Dendritic cell treated with granulocyte-macrophage colony-stimulating factor and Interleukin-4, amounts not matched to agents 40 ng/mL and 50 ng/mL, for 4 days (primary cell): Measurements from ENCODE around the gene EPB41L4A.

Experiments
- H3K27ac Mint-ChIP-seq: one replicate; pipeline ENCODE4 v1.8.0; 2022; ENCODE audit warnings: mild to moderate bottlenecking, mixed read lengths
- H3K27me3 Mint-ChIP-seq: one replicate; pipeline ENCODE4 v1.8.0; 2022; ENCODE audit warnings: mild to moderate bottlenecking, mixed read lengths
- H3K36me3 Mint-ChIP-seq: one replicate; pipeline ENCODE4 v1.8.0; 2022; ENCODE audit warnings: low read depth, mixed read lengths
- H3K4me1 Mint-ChIP-seq: one replicate; pipeline ENCODE4 v1.8.0; 2022; ENCODE audit warnings: low read depth, mixed read lengths
- H3K4me3 Mint-ChIP-seq: one replicate; pipeline ENCODE4 v1.8.0; 2022; ENCODE audit warnings: mild to moderate bottlenecking, moderate library complexity, mixed read lengths
- H3K9me3 Mint-ChIP-seq: one replicate; pipeline ENCODE4 v1.8.0; 2022; ENCODE audit warnings: mixed read lengths
- intact Hi-C: fragments of 100-400 bp; cut with micrococcal nuclease; formaldehyde crosslinking; loops from one replicate; pipeline ENCODE4 v1.15.0; 2022

EPB41L4A gene

DNA sequence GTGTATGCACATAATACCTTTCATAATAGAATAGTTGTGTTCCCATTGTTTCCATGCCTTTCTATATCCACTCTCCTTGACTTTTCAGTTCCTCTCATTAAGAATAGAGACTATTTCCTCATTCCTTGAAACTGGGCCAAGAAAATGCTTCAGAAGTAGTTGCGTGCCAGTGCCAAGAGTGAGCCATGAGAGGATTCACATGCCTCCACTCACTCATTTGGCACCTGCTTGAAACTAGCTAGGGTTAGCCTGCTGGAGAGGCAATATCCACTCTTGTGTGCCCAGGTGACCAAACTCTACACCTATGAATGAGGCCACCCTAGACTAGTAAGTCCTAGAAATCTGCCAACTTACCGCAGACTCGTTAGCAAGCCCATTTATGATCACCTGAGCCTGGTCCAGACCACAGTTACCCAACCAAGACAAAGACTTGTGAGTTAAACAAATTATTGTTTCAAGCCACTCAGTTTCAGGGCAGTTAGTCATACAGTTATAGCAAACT is 276.3 kb downstream of the EPB41L4A start:
- Mint-ChIP-seq H3K4me3 (no peak overlapping the region), H3K36me3 (no peaks in the 10 kb centered on the region), H3K27ac (no peak overlapping the region), H3K27me3 (peaks cover 6% of the 10 kb centered on the region), H3K4me1 (peaks cover 16% of the 10 kb centered on the region), H3K9me3 (no peaks in the 10 kb centered on the region)
- intact Hi-C loops: no loop called here

DNA sequence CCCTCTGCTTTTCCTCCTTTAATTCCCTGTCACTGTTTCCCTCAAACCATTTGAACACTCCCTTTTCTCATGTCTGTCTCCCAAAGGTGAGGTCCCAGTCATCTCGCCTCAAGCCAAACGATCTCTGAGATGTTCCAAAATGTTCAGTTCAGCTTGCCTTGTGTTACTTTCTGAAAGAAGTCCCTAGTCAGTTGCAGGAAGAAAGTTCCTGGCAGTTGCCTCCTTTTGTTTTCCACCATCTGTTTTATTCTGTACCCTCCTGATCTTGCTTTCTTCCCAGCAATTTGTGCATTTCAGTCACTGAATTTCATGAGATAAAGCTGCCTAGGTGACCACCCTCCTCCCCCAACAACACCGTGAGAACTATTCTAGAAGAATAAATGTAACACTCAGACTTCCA is 277.5 kb downstream of the EPB41L4A start:
- Mint-ChIP-seq H3K27me3 (peaks cover 6% of the 10 kb centered on the region), H3K36me3 (no peaks in the 10 kb centered on the region), H3K9me3 (no peaks in the 10 kb centered on the region), H3K27ac (no peak overlapping the region), H3K4me1 (peaks cover 16% of the 10 kb centered on the region), H3K4me3 (no peak overlapping the region)
- intact Hi-C loops: no loop called here

DNA sequence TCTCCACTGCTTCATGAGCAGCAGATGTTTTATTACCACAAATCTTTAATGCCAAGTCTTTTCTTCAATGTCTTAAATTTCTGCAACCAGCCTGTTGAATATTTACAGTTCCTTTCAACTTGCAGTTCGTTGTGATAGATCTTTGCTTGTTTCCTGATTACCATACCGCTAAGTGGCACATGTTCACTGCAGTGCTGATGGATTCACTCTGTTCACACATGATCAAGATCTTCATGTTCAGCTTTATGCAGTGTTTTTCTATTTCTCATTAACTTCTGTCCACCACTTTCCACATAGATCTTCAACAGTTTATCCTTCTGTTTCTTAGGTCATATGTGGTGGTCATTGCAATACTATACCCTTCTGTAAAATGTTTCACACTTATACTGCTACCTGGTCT is 280.6 kb downstream of the EPB41L4A start:
- peaks cover 16% of the 10 kb centered on the region for H3K4me1 Mint-ChIP-seq
- H3K27ac Mint-ChIP-seq: no peak overlapping the region
- H3K9me3 Mint-ChIP-seq: no peaks in the 10 kb centered on the region
- no peaks in the 10 kb centered on the region for H3K36me3 Mint-ChIP-seq
- H3K27me3 Mint-ChIP-seq: peaks cover 7% of the 10 kb centered on the region
- intact Hi-C loops: no loop called here
- H3K4me3 Mint-ChIP-seq: no peak overlapping the region

DNA sequence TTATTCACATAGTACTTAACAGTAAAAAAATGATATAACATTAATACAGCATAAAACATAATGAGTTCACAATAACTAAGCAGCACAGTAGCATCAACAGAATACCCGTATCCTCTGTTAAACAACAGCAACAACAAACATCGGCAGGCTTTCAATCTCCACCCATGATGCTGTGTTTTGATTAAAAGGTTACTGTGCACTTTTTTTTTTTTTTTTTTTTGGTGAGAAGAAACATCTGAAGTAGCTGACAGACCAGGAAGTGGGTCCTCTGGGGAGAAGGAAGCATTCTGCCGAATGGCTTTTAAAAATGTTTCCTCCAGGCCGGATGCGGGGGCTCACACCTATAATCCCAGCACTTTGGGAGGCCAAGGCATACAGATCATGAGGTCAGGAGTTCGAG is 282.3 kb downstream of the EPB41L4A start:
- Mint-ChIP-seq H3K4me1 (peaks cover 4% of the 10 kb centered on the region), H3K4me3 (no peak overlapping the region), H3K9me3 (no peaks in the 10 kb centered on the region), H3K27ac (no peak overlapping the region), H3K27me3 (peaks cover 7% of the 10 kb centered on the region), H3K36me3 (no peaks in the 10 kb centered on the region)
- intact Hi-C loops: no loop called here

DNA sequence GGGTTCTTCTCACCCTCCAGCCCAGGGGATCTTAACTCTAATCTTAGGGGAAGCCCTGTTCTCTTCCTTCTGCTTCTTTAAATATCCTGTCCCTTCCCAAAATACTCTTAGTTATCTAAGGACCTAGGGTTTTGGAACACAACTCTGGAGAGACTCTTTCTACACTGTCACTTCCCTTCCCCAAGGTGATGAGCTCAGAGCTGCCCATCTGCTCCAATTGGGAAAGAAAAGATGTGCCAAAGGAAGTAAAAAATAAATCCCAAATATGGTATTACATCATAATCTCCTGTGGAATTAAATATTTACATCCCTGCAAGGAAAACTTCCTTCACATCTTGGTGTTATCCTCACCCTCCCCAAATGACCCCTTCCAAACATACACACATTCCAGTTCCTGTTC is 291.2 kb downstream of the EPB41L4A start:
- intact Hi-C loops: no loop called here
- Mint-ChIP-seq H3K4me3 (no peak overlapping the region), H3K4me1 (peaks cover 15% of the 10 kb centered on the region), H3K36me3 (no peaks in the 10 kb centered on the region), H3K9me3 (no peaks in the 10 kb centered on the region), H3K27me3 (peaks cover 7% of the 10 kb centered on the region), H3K27ac (no peak overlapping the region)

GRCh38 chr5:112126982-112127381 is 292.1 kb downstream of the EPB41L4A start:
- H3K4me1 Mint-ChIP-seq: peaks cover 20% of the 10 kb centered on the region
- peaks cover 7% of the 10 kb centered on the region for H3K27me3 Mint-ChIP-seq
- no peak overlapping the region for H3K4me3 Mint-ChIP-seq
- no peak overlapping the region for H3K27ac Mint-ChIP-seq
- intact Hi-C loops: no loop called here
- no peaks in the 10 kb centered on the region for H3K9me3 Mint-ChIP-seq
- no peaks in the 10 kb centered on the region for H3K36me3 Mint-ChIP-seq

GRCh38 chr5:112125903-112126302 is 293.2 kb downstream of the EPB41L4A start:
- H3K27ac Mint-ChIP-seq: no peak overlapping the region
- no peak overlapping the region for H3K4me3 Mint-ChIP-seq
- H3K36me3 Mint-ChIP-seq: peaks cover 6% of the 10 kb centered on the region
- H3K27me3 Mint-ChIP-seq: peaks cover 12% of the 10 kb centered on the region
- H3K4me1 Mint-ChIP-seq: peaks cover 20% of the 10 kb centered on the region
- intact Hi-C loops: no loop called here
- H3K9me3 Mint-ChIP-seq: peaks cover 9% of the 10 kb centered on the region

DNA sequence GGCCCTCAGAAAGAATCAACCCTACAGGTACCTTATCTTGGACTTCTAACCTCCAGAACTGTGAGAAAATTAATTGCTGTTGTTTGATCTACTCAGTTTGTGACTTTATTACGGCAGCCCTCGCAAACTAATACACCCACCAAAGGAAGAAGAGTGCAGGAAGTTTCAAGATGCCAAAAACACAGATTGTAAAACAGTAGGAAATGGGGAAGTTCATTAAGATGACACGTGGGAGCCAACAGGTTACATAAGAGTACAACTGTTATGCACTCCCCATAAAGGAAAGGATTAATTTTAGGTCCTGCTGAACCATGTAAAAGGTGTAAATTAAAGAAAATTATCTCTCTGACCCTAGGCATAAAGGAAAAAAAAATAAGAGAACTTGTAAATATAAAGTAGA is 294.3 kb downstream of the EPB41L4A start:
- peaks cover 27% of the 10 kb centered on the region for H3K4me1 Mint-ChIP-seq
- no peak overlapping the region for H3K27ac Mint-ChIP-seq
- H3K4me3 Mint-ChIP-seq: no peak overlapping the region
- intact Hi-C loops: no loop called here
- peaks cover 16% of the 10 kb centered on the region for H3K9me3 Mint-ChIP-seq
- peaks cover 17% of the 10 kb centered on the region for H3K27me3 Mint-ChIP-seq
- H3K36me3 Mint-ChIP-seq: peaks cover 6% of the 10 kb centered on the region

DNA sequence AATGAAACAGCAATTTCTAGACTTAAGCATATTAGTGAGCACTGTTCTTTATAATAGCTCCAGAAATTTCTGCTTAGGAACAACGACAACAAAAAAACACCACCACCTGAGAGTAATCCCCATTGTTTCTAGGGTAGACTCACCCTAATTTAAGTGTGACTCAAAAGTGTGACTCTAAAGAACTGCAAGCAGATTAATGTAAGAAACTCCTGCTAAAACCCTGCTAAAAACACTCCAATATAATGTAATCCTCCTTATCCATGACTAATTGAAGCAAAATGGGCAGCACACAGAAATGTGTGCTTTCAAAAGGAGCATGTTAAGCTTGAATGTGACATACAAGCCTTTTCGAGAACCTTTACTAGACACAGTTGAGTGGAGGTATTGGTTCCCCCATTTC is 296.0 kb downstream of the EPB41L4A start:
- H3K27ac Mint-ChIP-seq: no peak overlapping the region
- H3K4me3 Mint-ChIP-seq: no peak overlapping the region
- peaks cover 6% of the 10 kb centered on the region for H3K36me3 Mint-ChIP-seq
- H3K4me1 Mint-ChIP-seq: peaks cover 44% of the 10 kb centered on the region
- H3K27me3 Mint-ChIP-seq: peaks cover 15% of the 10 kb centered on the region
- H3K9me3 Mint-ChIP-seq: peaks cover 16% of the 10 kb centered on the region
- intact Hi-C loops: no loop called here

- H3K27me3 Mint-ChIP-seq: peaks cover 15% of the 10 kb centered on the region
- H3K27ac Mint-ChIP-seq: no peak overlapping the region
- H3K36me3 Mint-ChIP-seq: peaks cover 6% of the 10 kb centered on the region
- H3K9me3 Mint-ChIP-seq: peaks cover 16% of the 10 kb centered on the region
- H3K4me3 Mint-ChIP-seq: no peak overlapping the region
- intact Hi-C loops: no loop called here
- H3K4me1 Mint-ChIP-seq: peaks cover 51% of the 10 kb centered on the region
Measured at GRCh38 chr5:112122353-112122752, 296.7 kb downstream of the EPB41L4A start.

GRCh38 chr5:112121258-112121657 is 297.8 kb downstream of the EPB41L4A start:
- Mint-ChIP-seq H3K9me3 (peaks cover 16% of the 10 kb centered on the region), H3K27me3 (peaks cover 12% of the 10 kb centered on the region), H3K27ac (no peak overlapping the region), H3K36me3 (peaks cover 6% of the 10 kb centered on the region), H3K4me1 (peaks cover 51% of the 10 kb centered on the region), H3K4me3 (no peak overlapping the region)
- intact Hi-C loops: no loop called here

DNA sequence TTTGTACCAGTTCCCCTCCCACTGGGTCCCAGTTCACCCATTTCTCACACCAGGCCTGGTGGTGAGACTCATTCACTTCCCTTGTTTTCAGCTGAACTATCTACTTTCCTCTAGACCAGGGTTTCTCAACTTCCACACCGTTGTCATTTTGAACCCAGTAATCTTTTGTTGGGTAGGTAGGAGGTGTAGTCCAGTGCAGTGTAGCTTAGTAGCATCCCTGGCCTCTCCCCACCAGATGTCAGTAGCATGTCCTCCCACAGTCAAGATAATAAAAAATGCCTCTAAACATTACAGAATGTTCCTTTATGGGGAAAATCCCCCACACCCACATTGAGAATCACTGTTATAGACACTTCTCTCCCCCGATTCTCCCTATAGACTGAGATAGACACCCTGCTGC is 299.1 kb downstream of the EPB41L4A start:
- H3K4me1 Mint-ChIP-seq: peaks cover 51% of the 10 kb centered on the region
- intact Hi-C loops: no loop called here
- H3K27ac Mint-ChIP-seq: no peak overlapping the region
- peaks cover 12% of the 10 kb centered on the region for H3K27me3 Mint-ChIP-seq
- H3K36me3 Mint-ChIP-seq: peaks cover 6% of the 10 kb centered on the region
- H3K4me3 Mint-ChIP-seq: no peak overlapping the region
- peaks cover 16% of the 10 kb centered on the region for H3K9me3 Mint-ChIP-seq

GRCh38 chr5:112119508-112119907 is 299.6 kb downstream of the EPB41L4A start:
- no peak overlapping the region for H3K27ac Mint-ChIP-seq
- peaks cover 16% of the 10 kb centered on the region for H3K9me3 Mint-ChIP-seq
- peaks cover 6% of the 10 kb centered on the region for H3K36me3 Mint-ChIP-seq
- intact Hi-C loops: no loop called here
- peaks cover 12% of the 10 kb centered on the region for H3K27me3 Mint-ChIP-seq
- no peak overlapping the region for H3K4me3 Mint-ChIP-seq
- peaks cover 46% of the 10 kb centered on the region for H3K4me1 Mint-ChIP-seq

DNA sequence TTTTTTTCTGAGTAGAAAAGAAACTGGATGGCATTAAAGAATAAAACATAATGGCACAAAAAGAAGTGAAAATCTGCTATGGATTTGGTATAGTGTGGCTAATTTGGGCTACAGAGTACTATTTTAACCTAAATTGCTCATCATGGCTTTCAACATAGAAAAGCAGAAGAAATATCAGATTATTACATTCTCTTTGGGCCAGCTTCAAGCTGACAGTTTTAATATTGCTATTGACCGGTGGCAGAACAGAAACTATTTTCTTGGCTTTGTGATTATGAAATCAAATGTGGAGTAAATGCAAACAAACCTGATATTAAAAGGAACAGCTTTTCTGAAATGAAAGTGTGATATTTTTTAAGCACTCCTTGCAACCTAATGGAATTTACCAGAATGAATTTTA is 301.5 kb downstream of the EPB41L4A start:
- Mint-ChIP-seq H3K27ac (no peak overlapping the region), H3K4me1 (peaks cover 33% of the 10 kb centered on the region), H3K36me3 (peaks cover 6% of the 10 kb centered on the region), H3K9me3 (peaks cover 16% of the 10 kb centered on the region), H3K4me3 (no peak overlapping the region), H3K27me3 (peaks cover 10% of the 10 kb centered on the region)
- intact Hi-C loops: no loop called here

DNA sequence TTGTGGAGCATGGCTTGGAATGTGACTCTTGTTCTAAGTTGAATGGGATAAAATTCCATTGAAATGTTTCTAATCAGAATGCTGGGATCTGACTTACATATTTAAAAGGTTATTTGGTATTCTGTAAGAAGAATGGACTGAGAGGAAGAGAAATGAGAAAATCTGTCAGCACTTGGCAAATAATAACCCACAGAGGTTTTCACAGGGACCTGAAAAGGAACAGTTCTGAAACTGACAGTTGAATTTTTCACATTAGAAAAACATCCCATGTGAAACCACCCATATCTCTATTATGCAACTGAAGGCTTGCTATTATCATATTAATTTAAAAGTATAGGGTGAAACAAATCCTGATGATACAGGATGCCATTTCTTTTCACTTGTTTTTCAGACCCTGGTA is 302.7 kb downstream of the EPB41L4A start:
- H3K4me1 Mint-ChIP-seq: peaks cover 31% of the 10 kb centered on the region
- peaks cover 8% of the 10 kb centered on the region for H3K27me3 Mint-ChIP-seq
- intact Hi-C loops: no loop called here
- peaks cover 11% of the 10 kb centered on the region for H3K9me3 Mint-ChIP-seq
- H3K27ac Mint-ChIP-seq: no peak overlapping the region
- peaks cover 3% of the 10 kb centered on the region for H3K36me3 Mint-ChIP-seq
- H3K4me3 Mint-ChIP-seq: no peak overlapping the region
